Body of pancreas (tissue), 4 donors: Measurements from ENCODE around the gene RASGRP1. TPM values are rescaled to one million over a fixed set of nuclear protein-coding genes. Genes with fewer than 3 reads are reported as not detected.

Source experiments
- ATAC-seq: fragments of 150-250 bp; one replicate; pipeline ENCODE4 v1.9.1; 2016
- DNase-seq, 4 donors: peaks; one replicate each; pipeline ENCODE4 v3.0.0-alpha.2; 2019
- H3K27ac ChIP-seq, 4 donors: fragments of 200-600 bp; sonication (generic); 1 replicate in 3 of 4; 2 replicates in 1 of 4; pipeline versions ENCODE4 v1.5.1 to v1.6.1; 2016 to 2019; ENCODE audit warnings: mild to moderate bottlenecking in 1 of 4, mixed read lengths in 1 of 4, moderate library complexity in 1 of 4
- H3K27me3 ChIP-seq, 2 donors: fragments of 200-600 bp; sonication (generic); one replicate each; pipeline ENCODE4 v1.6.0; 2016; ENCODE audit warnings: mild to moderate bottlenecking in 1 of 2
- H3K36me3 ChIP-seq, 2 donors: fragments of 200-600 bp; sonication (generic); replicated peaks in 1 of 2; 2 replicates each; pipeline ENCODE4 v1.5.1; 2016; ENCODE audit warnings: low read depth in 2 of 2; ENCODE audit not compliant: insufficient read depth in 1 of 2
- H3K4me1 ChIP-seq: fragments of 200-600 bp; sonication (generic); one replicate; pipeline ENCODE4 v1.6.0; 2016
- H3K4me3 ChIP-seq, 2 donors: fragments of 200-600 bp; sonication (generic); 1 replicate in 1 of 2; 2 replicates in 1 of 2; pipeline ENCODE4 v1.5.1; 2016 to 2019
- H3K9me3 ChIP-seq, 3 donors: fragments of 200-600 bp; sonication (generic); 1 replicate in 2 of 3; 2 replicates in 1 of 3; pipeline ENCODE4 v1.5.1; 2016
- CTCF ChIP-seq, 7 experiments: fragments of 450-650 bp in 4 of 7; fragments of 200-600 bp in 3 of 7; sonication (generic) in 3 of 7; IDR thresholded peaks; one replicate each; pipeline ENCODE4 v1.5.1; 2016 to 2019; ENCODE audit warnings: antibody characterized with exemption in 7 of 7
- POLR2A ChIP-seq, 3 donors: fragments of 450-650 bp; IDR thresholded peaks; one replicate each; pipeline ENCODE4 v1.6.1; 2016; ENCODE audit warnings: antibody characterized with exemption in 3 of 3, mild to moderate bottlenecking in 2 of 3
- WGBS, 2 donors: methylation state at CpG; one replicate each; pipeline ENCODE4 v1.1.5; 2017; 5-methylcytosine and 5-hydroxymethylcytosine counted together
- intact Hi-C: fragments of 100-400 bp; cut with DNase I; formaldehyde crosslinking; loops from one replicate; pipeline ENCODE4 v1.15.1; 2023
- total RNA-seq, 2 donors: library from RNA; depleted of rRNA; stranded (reverse); fragments of >200 nt; gene quantifications; one replicate each; pipeline ENCODE4 v1.1.0, GENCODE V29; 2016

Gene RASGRP1
- total RNA-seq, 2 donors from 2014 or later, result 1.3 to 15.5 TPM

- no peaks in the 10 kb centered on the region for H3K9me3 ChIP-seq
- H3K27me3 ChIP-seq, result no peaks in the 10 kb centered on the region
- intact Hi-C loops, result no loop called here
- H3K4me1 ChIP-seq, result peaks cover 11% of the 10 kb centered on the region
- ATAC-seq (peak; percentile 89), DNase-seq (peak; percentile 67 to 81 (median 74))
- H3K36me3 ChIP-seq, result no peaks in the 10 kb centered on the region
- WGBS, 2 donors, result 9 to 19% methylated on average over 28 to 59 of the region's 59 CpGs
- peak overlapping the region; percentile 30 to 76 for H3K4me3 ChIP-seq
- peak; percentile 81 to 96 (median 88) for TF ChIP-seq CTCF (IDR thresholded peaks at IDR 0.05)
- TF ChIP-seq POLR2A (IDR thresholded peaks at IDR 0.05), result no peak
- H3K27ac ChIP-seq, result peak overlapping the region in 3 of 4 donors; percentile 60 to 77 (median 71)
Observed at GRCh38 chr15:38563723-38564519, 693 bp downstream of the RASGRP1 start.

GRCh38 chr15:38562278-38562677, 2.3 kb downstream of the RASGRP1 start:
- intact Hi-C loops, result no loop called here
- no peaks in the 10 kb centered on the region for H3K36me3 ChIP-seq
- DNase-seq, result no peak
- no peaks in the 10 kb centered on the region for H3K9me3 ChIP-seq
- no peak for ATAC-seq
- peaks cover 11% of the 10 kb centered on the region for H3K4me1 ChIP-seq
- no peak overlapping the region for H3K27ac ChIP-seq
- TF ChIP-seq CTCF (IDR thresholded peaks at IDR 0.05), result no peak
- TF ChIP-seq POLR2A (IDR thresholded peaks at IDR 0.05), result no peak
- WGBS, 2 donors, result 69 to 84% methylated on average over 3 of the region's 3 CpGs
- H3K4me3 ChIP-seq, result no peak overlapping the region
- H3K27me3 ChIP-seq, result no peaks in the 10 kb centered on the region

- no peaks in the 10 kb centered on the region for H3K27me3 ChIP-seq
- WGBS, 2 donors, result 68 to 74% methylated on average over 7 of the region's 7 CpGs
- H3K4me1 ChIP-seq, result peaks cover 11% of the 10 kb centered on the region
- intact Hi-C loops, result no loop called here
- ATAC-seq (no peak), DNase-seq (no peak)
- no peak overlapping the region for H3K4me3 ChIP-seq
- no peaks in the 10 kb centered on the region for H3K36me3 ChIP-seq
- H3K9me3 ChIP-seq, result no peaks in the 10 kb centered on the region
- no peak overlapping the region for H3K27ac ChIP-seq
- TF ChIP-seq POLR2A (IDR thresholded peaks at IDR 0.05), result no peak
- no peak for TF ChIP-seq CTCF (IDR thresholded peaks at IDR 0.05)
Observed at GRCh38 chr15:38560456-38560926, 4.1 kb downstream of the RASGRP1 start.

GRCh38 chr15:38559636-38560307, 4.8 kb downstream of the RASGRP1 start:
- no peaks in the 10 kb centered on the region for H3K36me3 ChIP-seq
- H3K27ac ChIP-seq, result no peak overlapping the region
- 32 to 42% methylated on average over 7 of the region's 7 CpGs for WGBS, 2 donors
- intact Hi-C loops, result loop anchor here (10.0 kb wide), 1 partner anchor 125 kb away; no protein-coding TSS in a partner anchor
- no peaks in the 10 kb centered on the region for H3K9me3 ChIP-seq
- peaks cover 6% of the 10 kb centered on the region for H3K4me1 ChIP-seq
- no peak for DNase-seq
- no peak overlapping the region for H3K4me3 ChIP-seq
- no peak for ATAC-seq
- no peaks in the 10 kb centered on the region for H3K27me3 ChIP-seq
- TF ChIP-seq POLR2A (IDR thresholded peaks at IDR 0.05) (no peak), CTCF (IDR thresholded peaks at IDR 0.05) (no peak)
